ENCODE results near the gene TLE2. TPM values are rescaled to one million over a fixed set of nuclear protein-coding genes. Genes with fewer than 3 reads are reported as not detected.

TLE2 gene
- total and polyA plus RNA-seq, 2 of the 4 experiments (the other 2 are of a cell fraction): under 0.01 to 0.41 TPM

- intact Hi-C loops (cut with micrococcal nuclease): no loop called here
- Histone ChIP-seq H4K5ac (ENCODE audit: low read depth, low read length) (no peak overlapping the region), H2BK15ac (ENCODE audit: low read depth, low read length) (no peak overlapping the region), H2AK5ac (ENCODE audit: low read depth, low read length) (no peak overlapping the region), H3K23ac (ENCODE audit: low read depth, low read length) (no peak overlapping the region; the same call in 1 of the 2 replicates), H3K4me1 (ENCODE audit: control insufficient read depth, insufficient read depth, low read length) (peaks cover 8% of the 10 kb centered on the region; the same call in 1 of the 2 replicates), H3K14ac (replicated peaks; ENCODE audit: low read depth, low read length) (0 out of 2 replicates have a peak overlapping the region, but pooled peaks have one; percentile 14), H3K27ac (ENCODE audit: insufficient read depth, low read length) (no peak overlapping the region), H4K91ac (ENCODE audit: insufficient read depth, low read depth, low read length) (no peak overlapping the region), H3K79me1 (ENCODE audit: low read depth in 1 of 2, low read length in 2 of 2) (no peaks in the 10 kb centered on the region), H2AFZ (replicated peaks; ENCODE audit: low read length, poor library complexity) (peak overlapping the region; percentile 88), H2AK9ac (replicated peaks; ENCODE audit: low read depth, low read length, poor library complexity) (no peak overlapping the region), H3K56ac (ENCODE audit: extremely low read depth, insufficient read depth, low read length) (no peak overlapping the region), H3K9ac (ENCODE audit: low read depth, low read length) (no peak overlapping the region), H3K36me3 (ENCODE audit: control insufficient read depth, insufficient read depth, low read length) (no peaks in the 10 kb centered on the region), H2BK5ac (ENCODE audit: low read depth, low read length, poor library complexity, severe bottlenecking) (no peak overlapping the region), H3K9me3 (ENCODE audit: control insufficient read depth, insufficient read depth, low read length) (no peaks in the 10 kb centered on the region), H3K4me3 (ENCODE audit: insufficient read depth, low read depth, low read length) (peak overlapping the region; percentile 43), H4K20me1 (ENCODE audit: insufficient read depth, low read length) (no peaks in the 10 kb centered on the region), H2BK120ac (ENCODE audit: low read depth, low read length) (no peak overlapping the region), H2BK20ac (ENCODE audit: low read depth, low read length) (no peak overlapping the region), H3K18ac (ENCODE audit: low read depth, low read length) (no peak overlapping the region), H4K8ac (ENCODE audit: low read depth in 2 of 2, low read length in 2 of 2) (peak overlapping the region; percentile 9 to 62; a peak in 3 of 4 replicates), H3K27me3 (ENCODE audit: control insufficient read depth, insufficient read depth, low read length) (peaks cover 18% of the 10 kb centered on the region), H3K4ac (ENCODE audit: low read depth, low read length) (no peak overlapping the region), H3K9me1 (ENCODE audit: insufficient read depth, low read length) (no peaks in the 10 kb centered on the region), H3K4me2 (ENCODE audit: low read depth, low read length) (peak overlapping the region; percentile 76)
- BruUV-seq (replicated peaks): no TSS peak
- in situ Hi-C loops (cut with MboI; ENCODE audit: low sequenced_read_pairs): no loop called here
- dilution Hi-C loops (cut with HindIII; ENCODE audit: low sequenced_read_pairs, unreplicated experiment): no loop called here
- ChIA-PET POLR2A (ENCODE audit: unreplicated experiment) (no interaction called here), CTCF (no interaction called here)
- WGBS, 2 experiments (ENCODE audit: extremely low coverage in 2 of 2, insufficient read length in 1 of 2): no CpG with 5 or more reads among the region's 14 CpGs
- ATAC-seq (ENCODE audit: low read depth) (no peak), DNase-seq (no peak)
- TF ChIP-seq NFE2L2 (IDR thresholded peaks at IDR 0.05; ENCODE audit: low read depth, low read length) (no peak), RCOR1 (IDR thresholded peaks at IDR 0.05; ENCODE audit: insufficient replicate concordance, low read length) (no peak)
Observed at GRCh38 chr19:2984215-2984528, 44.9 kb downstream of the TLE2 start.
